Transverse colon (tissue), 4 donors: ENCODE data around the gene C6orf136. TPM values are rescaled to one million over a fixed set of nuclear protein-coding genes. Genes with fewer than 3 reads are reported as not detected.

Source experiments
- DNase-seq: peaks from one replicate; pipeline ENCODE4 v3.0.0-alpha.2; 2019
- H3K27ac ChIP-seq, 4 donors: fragments of 200-600 bp; sonication (generic); 2 replicates each; pipeline ENCODE4 v1.5.1; 2016 to 2018; ENCODE audit warnings: inconsistent platforms in 4 of 4
- H3K27me3 ChIP-seq: fragments of 200-600 bp; sonication (generic); 2 replicates; pipeline ENCODE4 v1.5.1; 2017; ENCODE audit warnings: inconsistent platforms
- H3K36me3 ChIP-seq, 4 donors: fragments of 200-600 bp; sonication (generic); 2 replicates each; pipeline ENCODE4 v1.5.1; 2017 to 2019; ENCODE audit warnings: inconsistent platforms in 4 of 4
- H3K4me1 ChIP-seq, 4 donors: fragments of 200-600 bp; sonication (generic); 2 replicates each; pipeline ENCODE4 v1.5.1; 2017 to 2020; ENCODE audit warnings: inconsistent platforms in 4 of 4
- H3K4me3 ChIP-seq, 4 donors: fragments of 200-600 bp; sonication (generic); 1 replicate in 1 of 4; 2 replicates in 3 of 4; pipeline versions ENCODE4 v1.5.1 to v1.6.1; 2017 to 2019; ENCODE audit warnings: inconsistent platforms in 4 of 4
- H3K9me3 ChIP-seq, 2 donors: fragments of 200-600 bp; sonication (generic); 2 replicates each; pipeline ENCODE4 v1.5.1; 2017 to 2019; ENCODE audit warnings: inconsistent platforms in 2 of 2
- CTCF ChIP-seq, 5 experiments: fragments of 200-600 bp in 3 of 5; fragments of 450-650 bp in 2 of 5; sonication (generic) in 3 of 5; IDR thresholded peaks; 1 replicate in 2 of 5; 2 replicates in 3 of 5; pipeline ENCODE4 v1.5.1; 2016 to 2017; ENCODE audit warnings: antibody characterized with exemption in 5 of 5, inconsistent platforms in 3 of 5, mild to moderate bottlenecking in 2 of 5, moderate library complexity in 1 of 5
- EP300 ChIP-seq: sonication (generic); formaldehyde crosslinking; IDR thresholded peaks from one replicate; pipeline ENCODE4 v1.6.1; 2017; ENCODE audit warnings: antibody characterized with exemption, low read depth
- POLR2A ChIP-seq: fragments of 450-650 bp; IDR thresholded peaks from one replicate; pipeline ENCODE4 v1.6.1; 2016; ENCODE audit warnings: antibody characterized with exemption, mild to moderate bottlenecking, moderate library complexity
- POLR2AphosphoS5 ChIP-seq, 3 donors: sonication (generic); formaldehyde crosslinking; IDR thresholded peaks; one replicate each; pipeline ENCODE4 v1.6.1; 2016; ENCODE audit warnings: antibody characterized with exemption in 3 of 3
- WGBS, 2 donors: methylation state at CpG; one replicate each; pipeline ENCODE4 v1.1.5; 2018; ENCODE audit warnings: low coverage in 1 of 2; 5-methylcytosine and 5-hydroxymethylcytosine counted together
- in situ Hi-C, 4 donors: fragments of 200-750 bp; cut with MboI; loops; one replicate each; pipeline versions ENCODE4 v1.15.0 to v1.15.1; 2017; ENCODE audit warnings: low sequenced_read_pairs in 3 of 4, low pct_ligation_motif_present in 1 of 4, low pct_unique_long_range_greater_than_20kb in 1 of 4
- intact Hi-C: fragments of 100-400 bp; cut with DNase I; formaldehyde crosslinking; loops from one replicate; pipeline ENCODE4 v1.15.1; 2023; ENCODE audit warnings: low total_unique reads
- total RNA-seq, 4 donors: library from RNA; depleted of rRNA; stranded (reverse); fragments of >200 nt; gene quantifications; one replicate each; pipeline ENCODE4 v1.1.0, GENCODE V29; 2016

C6orf136 gene
- total RNA-seq, 4 donors from 2014 or later, result 49.1 to 301 (median 63.5) TPM

- H3K27me3 ChIP-seq, result no peaks in the 10 kb centered on the region
- in situ Hi-C loops (no loop called here), intact Hi-C loops (no loop called here)
- H3K4me1 ChIP-seq, result peaks cover 4 to 43% (median 28%) of the 10 kb centered on the region in 4 donors
- H3K4me3 ChIP-seq, result no peak overlapping the region
- WGBS, 2 donors, result 82 to 92% methylated on average over 1 of the region's 1 CpG
- H3K27ac ChIP-seq, result peak overlapping the region; percentile 94 to 98 (median 96)
- H3K36me3 ChIP-seq, result peaks cover 0 to 31% (median 17%) of the 10 kb centered on the region in 4 donors
- TF ChIP-seq POLR2AphosphoS5 (IDR thresholded peaks at IDR 0.05), result no peak
- peak in 1 of 5 experiments; percentile 15 for TF ChIP-seq CTCF (IDR thresholded peaks at IDR 0.05)
- no peak for TF ChIP-seq POLR2A
- no peak for TF ChIP-seq EP300
- DNase-seq, result no peak
- H3K9me3 ChIP-seq, result no peaks in the 10 kb centered on the region
Observed at GRCh38 chr6:30612213-30612612, 34.7 kb upstream of the C6orf136 start.

DNA sequence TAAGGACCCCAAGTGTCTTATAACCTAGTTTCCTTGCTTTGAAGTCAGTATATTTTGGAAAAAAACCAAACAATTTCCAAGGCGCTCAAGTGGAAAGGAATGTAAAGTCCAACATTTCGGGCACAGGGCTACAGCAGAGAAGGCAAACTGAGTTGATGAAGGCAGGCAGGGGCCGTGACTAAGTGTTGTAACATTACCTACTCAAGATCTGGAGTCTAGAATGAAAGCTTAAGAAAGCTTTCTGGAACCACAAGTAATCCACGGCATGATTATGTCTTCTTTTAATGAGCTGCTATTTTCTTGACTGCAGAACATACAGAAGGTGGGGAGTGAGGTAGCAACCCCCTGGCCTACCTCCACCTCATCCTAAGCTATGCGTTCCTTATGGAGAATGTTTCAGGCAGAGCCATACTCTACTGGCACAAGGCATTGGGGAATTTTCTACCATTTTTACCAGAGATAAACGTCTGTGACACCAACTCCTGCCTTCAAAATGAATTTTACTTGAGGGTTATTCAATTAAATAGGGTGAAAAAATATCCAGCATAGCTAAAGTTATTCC lies 34.2 kb upstream of the C6orf136 start:
- DNase-seq, result no peak
- Histone ChIP-seq H3K36me3 (peaks cover 0 to 26% (median 14%) of the 10 kb centered on the region in 4 donors), H3K27me3 (no peaks in the 10 kb centered on the region), H3K27ac (peak overlapping the region; percentile 94 to 98 (median 96)), H3K9me3 (no peaks in the 10 kb centered on the region), H3K4me3 (no peak overlapping the region), H3K4me1 (peaks cover 4 to 43% (median 28%) of the 10 kb centered on the region in 4 donors)
- in situ Hi-C loops, result no loop called here
- intact Hi-C loops, result no loop called here
- 44 to 70% methylated on average over 5 to 6 of the region's 6 CpGs for WGBS, 2 donors
- TF ChIP-seq POLR2A (no peak), POLR2AphosphoS5 (IDR thresholded peaks at IDR 0.05) (peak in 1 of 3 donors; percentile 76)

DNA sequence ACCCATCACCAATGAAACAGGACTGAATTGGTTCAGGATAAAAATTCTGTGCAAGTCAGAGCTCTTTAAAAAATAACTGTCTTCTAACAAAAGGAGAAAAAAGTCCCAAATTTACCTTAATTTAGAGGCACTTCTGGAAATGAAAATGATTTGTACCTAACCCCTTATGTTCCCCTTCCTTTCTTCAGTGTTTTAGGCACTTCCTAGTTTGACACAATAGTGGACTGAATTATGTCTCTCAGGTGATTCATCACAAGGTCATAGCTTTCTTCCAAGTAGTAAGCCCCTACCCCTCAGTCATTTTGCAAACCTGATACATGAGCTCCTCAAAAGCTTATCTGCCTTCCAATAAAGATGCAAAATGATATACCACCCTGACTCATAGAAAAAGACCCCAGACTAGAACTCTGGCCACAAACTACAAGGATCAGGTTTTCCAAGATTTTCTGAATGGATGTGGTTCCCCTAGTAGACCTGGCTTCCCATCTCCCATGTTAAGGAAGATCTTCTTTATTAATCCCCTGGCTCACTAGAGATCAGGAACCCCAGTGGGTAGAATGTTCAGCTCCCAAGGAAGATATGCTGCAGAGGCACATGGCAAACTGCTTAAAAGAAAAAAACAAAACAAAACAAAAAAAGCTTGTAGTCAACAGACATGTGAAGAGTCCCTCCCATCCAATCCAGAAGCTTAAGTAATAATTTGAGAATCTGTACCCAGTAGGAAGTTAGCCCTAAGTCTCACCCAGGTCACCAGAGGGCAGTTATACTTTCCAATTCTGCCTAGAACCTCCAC lies 33.5 kb upstream of the C6orf136 start:
- intact Hi-C loops (no loop called here), in situ Hi-C loops (no loop called here)
- no peak for DNase-seq
- no peaks in the 10 kb centered on the region for H3K27me3 ChIP-seq
- peak overlapping the region; percentile 94 to 98 (median 96) for H3K27ac ChIP-seq
- peaks cover 5 to 46% (median 33%) of the 10 kb centered on the region in 4 donors for H3K4me1 ChIP-seq
- H3K4me3 ChIP-seq, result peak overlapping the region in 1 of 4 donors; percentile 66
- TF ChIP-seq POLR2AphosphoS5 (IDR thresholded peaks at IDR 0.05) (peak in 1 of 3 donors; percentile 4), EP300 (no peak)
- peaks cover 0 to 21% (median 11%) of the 10 kb centered on the region in 4 donors for H3K36me3 ChIP-seq
- H3K9me3 ChIP-seq, result no peaks in the 10 kb centered on the region

DNA sequence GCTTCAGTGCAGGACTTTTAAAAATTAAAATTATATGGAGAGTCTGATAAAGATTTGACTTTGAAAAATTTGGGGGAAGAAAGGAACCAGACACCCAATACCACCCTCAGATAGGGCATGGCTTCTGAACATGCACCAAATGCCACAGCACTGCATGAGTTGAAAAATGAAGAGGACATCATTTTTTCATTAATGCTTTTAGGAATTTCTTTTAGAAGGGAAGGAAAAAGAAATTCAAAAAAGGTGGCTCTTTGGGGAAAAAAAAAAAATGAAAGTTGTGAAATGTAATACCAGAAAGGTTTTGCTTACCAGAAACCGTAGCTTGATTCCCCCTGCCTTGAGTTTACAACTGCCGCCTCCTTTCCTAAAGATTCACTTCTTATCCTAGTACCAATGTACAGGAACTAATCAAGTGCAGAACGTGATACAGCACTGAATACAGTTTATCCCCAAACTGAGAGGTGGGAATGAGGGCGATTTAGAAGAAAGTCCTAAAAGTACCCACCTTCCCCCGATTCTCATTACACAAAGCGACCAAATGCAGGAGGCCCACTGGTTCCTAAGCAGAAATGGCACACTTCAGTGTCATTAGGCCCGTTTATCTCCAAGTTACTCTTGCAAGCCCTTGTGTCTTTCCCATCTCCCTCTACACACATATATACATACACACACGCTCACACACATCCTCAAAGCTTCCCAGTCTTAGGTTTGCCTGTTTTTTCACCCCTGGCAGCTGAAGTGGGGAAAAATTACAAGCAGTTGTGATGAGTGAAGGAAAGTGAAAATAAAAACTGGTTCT lies 32.7 kb upstream of the C6orf136 start:
- Histone ChIP-seq H3K27ac (peak overlapping the region; percentile 94 to 98 (median 96)), H3K27me3 (no peaks in the 10 kb centered on the region), H3K4me3 (peak overlapping the region; percentile 15 to 71 (median 60)), H3K36me3 (peaks cover 0 to 13% (median 5%) of the 10 kb centered on the region in 4 donors), H3K9me3 (no peaks in the 10 kb centered on the region), H3K4me1 (peaks cover 13 to 54% (median 40%) of the 10 kb centered on the region in 4 donors)
- WGBS, 2 donors, result 17 to 23% methylated on average over 4 to 8 of the region's 8 CpGs
- in situ Hi-C loops, result no loop called here
- no peak for DNase-seq
- TF ChIP-seq POLR2AphosphoS5 (IDR thresholded peaks at IDR 0.05) (peak in 1 of 3 donors; percentile 66), EP300 (no peak)
- intact Hi-C loops, result no loop called here

DNA sequence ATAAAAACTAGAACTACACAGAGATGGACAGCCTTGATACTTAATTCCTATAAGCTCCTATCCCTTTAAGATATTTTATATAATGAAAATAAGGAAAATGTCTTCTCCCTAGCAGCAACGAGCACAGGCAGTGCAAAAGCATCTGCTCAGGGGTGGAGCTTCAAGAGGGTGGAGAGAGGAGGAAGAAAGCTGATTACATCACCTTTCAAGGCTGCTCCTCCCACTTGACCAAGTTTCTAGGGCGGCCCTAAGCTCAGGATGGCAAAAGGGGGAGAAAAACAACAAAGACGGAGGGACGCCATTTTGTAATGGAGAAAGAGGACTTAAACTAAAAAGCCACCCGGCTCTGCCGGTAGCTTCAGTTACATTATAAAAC lies 32.1 kb upstream of the C6orf136 start:
- H3K4me3 ChIP-seq, result peak overlapping the region; percentile 53 to 76 (median 68)
- peaks cover 0 to 12% (median 6%) of the 10 kb centered on the region in 4 donors for H3K36me3 ChIP-seq
- peak; percentile 88 for DNase-seq
- no peaks in the 10 kb centered on the region for H3K27me3 ChIP-seq
- no peaks in the 10 kb centered on the region for H3K9me3 ChIP-seq
- TF ChIP-seq POLR2A (peak; percentile 63), POLR2AphosphoS5 (IDR thresholded peaks at IDR 0.05) (peak; percentile 79 to 96 (median 88)), EP300 (no peak)
- intact Hi-C loops, result loop anchor here (5.0 kb wide), 2 partner anchors 72 to 107 kb away; partner anchors contain the start of genes PPP1R18 and TUBB
- in situ Hi-C loops, result no loop called here
- H3K27ac ChIP-seq, result peak overlapping the region; percentile 94 to 98 (median 96)
- 0% methylated on average over 6 of the region's 6 CpGs for WGBS, 2 donors
- peaks cover 14 to 58% (median 40%) of the 10 kb centered on the region in 4 donors for H3K4me1 ChIP-seq
